GM18907 (cell line): ENCODE measurements around the gene CERK.

Experiments
- ATAC-seq: cut with Tn5 transposase; IDR thresholded peaks from one replicate; pipeline ENCODE4 v1.9.1; 2021; ENCODE audit warnings: mild to moderate bottlenecking, moderate library complexity; ENCODE audit not compliant: unreplicated experiment

The CERK gene

GRCh38 chr22:46679706-46680269, 58.3 kb downstream of the CERK start:
- no peak for ATAC-seq

- no peak for ATAC-seq
Observed at GRCh38 chr22:46678785-46679700, 59.0 kb downstream of the CERK start.

GRCh38 chr22:46678003-46678657, 59.9 kb downstream of the CERK start:
- ATAC-seq = no peak

- no peak for ATAC-seq
Observed at GRCh38 chr22:46677323-46678002, 60.6 kb downstream of the CERK start.

GRCh38 chr22:46676881-46677280, 61.2 kb downstream of the CERK start:
- no peak for ATAC-seq

- no peak for ATAC-seq
Observed at GRCh38 chr22:46676479-46676878, 61.6 kb downstream of the CERK start.

GRCh38 chr22:46675938-46676337, 62.1 kb downstream of the CERK start:
- no peak for ATAC-seq

- ATAC-seq = no peak
Observed at GRCh38 chr22:46675479-46675878, 62.6 kb downstream of the CERK start.

- no peak for ATAC-seq
Observed at GRCh38 chr22:46674906-46675305, 63.1 kb downstream of the CERK start.

- no peak for ATAC-seq
Observed at GRCh38 chr22:46674367-46674781, 63.7 kb downstream of the CERK start.

GRCh38 chr22:46673662-46674236, 64.3 kb downstream of the CERK start:
- no peak for ATAC-seq

GRCh38 chr22:46673205-46673604, 64.8 kb downstream of the CERK start:
- no peak for ATAC-seq

GRCh38 chr22:46672731-46673130, 65.3 kb downstream of the CERK start:
- ATAC-seq = no peak

GRCh38 chr22:46671824-46672432, 66.1 kb downstream of the CERK start:
- ATAC-seq = no peak

GRCh38 chr22:46669201-46669600, 68.9 kb downstream of the CERK start:
- no peak for ATAC-seq

GRCh38 chr22:46668116-46668515, 69.9 kb downstream of the CERK start:
- no peak for ATAC-seq

- ATAC-seq = no peak
Observed at GRCh38 chr22:46667245-46667623, 70.8 kb downstream of the CERK start.

- ATAC-seq = no peak
Observed at GRCh38 chr22:46666577-46667244, 71.3 kb downstream of the CERK start.

GRCh38 chr22:46665751-46666280, 72.2 kb downstream of the CERK start:
- ATAC-seq = no peak
